ENCODE measurements around the gene CD209.

The CD209 gene

GRCh38 chr19:7698583-7698982, 48.8 kb downstream of the CD209 start:
- no peak for DNase-seq (ENCODE audit: low spot score)
- no peak for TF ChIP-seq CTCF (IDR thresholded peaks at IDR 0.05; ENCODE audit: extremely low read depth, missing control alignments)

- DNase-seq (ENCODE audit: low spot score): no peak
- no peak for TF ChIP-seq CTCF (IDR thresholded peaks at IDR 0.05; ENCODE audit: extremely low read depth, missing control alignments)
These were observed 49.5 kb downstream of the CD209 start for GRCh38 chr19:7697721-7698287.

GRCh38 chr19:7694499-7694898, 52.8 kb downstream of the CD209 start:
- DNase-seq (ENCODE audit: low spot score): no peak
- no peak for TF ChIP-seq CTCF (IDR thresholded peaks at IDR 0.05; ENCODE audit: extremely low read depth, missing control alignments)

- DNase-seq (ENCODE audit: low spot score): no peak
- no peak for TF ChIP-seq CTCF (IDR thresholded peaks at IDR 0.05; ENCODE audit: extremely low read depth, missing control alignments)
These were observed 54.8 kb downstream of the CD209 start for GRCh38 chr19:7692417-7693088.

GRCh38 chr19:7691497-7691896, 55.8 kb downstream of the CD209 start:
- no peak for DNase-seq (ENCODE audit: low spot score)
- no peak for TF ChIP-seq CTCF (IDR thresholded peaks at IDR 0.05; ENCODE audit: extremely low read depth, missing control alignments)

GRCh38 chr19:7690779-7691258, 56.5 kb downstream of the CD209 start:
- DNase-seq (ENCODE audit: low spot score): no peak
- no peak for TF ChIP-seq CTCF (IDR thresholded peaks at IDR 0.05; ENCODE audit: extremely low read depth, missing control alignments)

All from GM20000 (cell line).